Keratinocyte (primary cell): ENCODE measurements around the gene ZNF462. TPM values are rescaled to one million over a fixed set of nuclear protein-coding genes. Genes with fewer than 3 reads are reported as not detected.

Source experiments
- DNase-seq: peaks from one replicate; pipeline ENCODE4 v3.0.0-alpha.2; 2011; ENCODE audit warnings: low read depth, missing footprints, low spot score
- FAIRE-seq: peaks from 2 replicates; lab custom pipeline; 2011; peaks lifted over from hg19 to GRCh38; lab: Jason Lieb, UNC
- H2AFZ ChIP-seq: 2 replicates; pipeline ENCODE4 v1.6.0; 2012; ENCODE audit warnings: low read length, control low read depth, inconsistent platforms; ENCODE audit not compliant: control insufficient read depth
- H3K27ac ChIP-seq: 2 replicates; pipeline ENCODE4 v1.5.1; 2011; ENCODE audit warnings: low read length; ENCODE audit not compliant: control insufficient read depth, insufficient read depth
- H3K27me3 ChIP-seq: 3 replicates; pipeline ENCODE4 v1.6.0; 2011; ENCODE audit warnings: low read length; ENCODE audit not compliant: control insufficient read depth, insufficient read depth; ENCODE audit errors: extremely low read depth
- H3K36me3 ChIP-seq, 2 experiments: 2 replicates in 1 of 2; 3 replicates in 1 of 2; pipeline ENCODE4 v1.5.1; 2011; ENCODE audit warnings: low read length in 2 of 2, mild to moderate bottlenecking in 1 of 2; ENCODE audit not compliant: control insufficient read depth in 2 of 2, insufficient read depth in 2 of 2; ENCODE audit errors: extremely low read depth in 1 of 2
- H3K4me1 ChIP-seq: 3 replicates; pipeline ENCODE4 v1.5.1; 2011; ENCODE audit warnings: low read length; ENCODE audit not compliant: control insufficient read depth, insufficient read depth; ENCODE audit errors: extremely low read depth
- H3K4me2 ChIP-seq: 3 replicates; pipeline ENCODE4 v1.6.0; 2011; ENCODE audit warnings: low read depth, low read length; ENCODE audit not compliant: control insufficient read depth, insufficient read depth; ENCODE audit errors: extremely low read depth
- H3K4me3 ChIP-seq, 3 experiments: fragments of 200-600 bp in 1 of 3; sonication (generic) in 1 of 3; 2 replicates in 2 of 3; 3 replicates in 1 of 3; pipeline ENCODE4 v1.5.1; 2011 to 2016; ENCODE audit warnings: low read length in 3 of 3, mild to moderate bottlenecking in 3 of 3, control low read depth in 2 of 3, inconsistent platforms in 1 of 3, low read depth in 1 of 3, mixed read lengths in 1 of 3, mixed run types in 1 of 3, moderate library complexity in 1 of 3; ENCODE audit not compliant: control insufficient read depth in 2 of 3, insufficient read depth in 2 of 3; ENCODE audit errors: extremely low read depth in 1 of 3
- H3K79me2 ChIP-seq: 2 replicates; pipeline ENCODE4 v1.6.0; 2012; ENCODE audit warnings: low read length; ENCODE audit not compliant: control insufficient read depth, insufficient read depth
- H3K9ac ChIP-seq: 3 replicates; pipeline ENCODE4 v1.6.0; 2011; ENCODE audit warnings: low read length; ENCODE audit not compliant: control insufficient read depth, insufficient read depth; ENCODE audit errors: extremely low read depth
- H3K9me1 ChIP-seq: 3 replicates; pipeline ENCODE4 v1.6.0; 2011; ENCODE audit warnings: low read length; ENCODE audit not compliant: control insufficient read depth, insufficient read depth; ENCODE audit errors: extremely low read depth
- H3K9me3 ChIP-seq: 2 replicates; pipeline ENCODE4 v1.5.1; 2012; ENCODE audit warnings: low read depth, low read length; ENCODE audit not compliant: control insufficient read depth
- H4K20me1 ChIP-seq: 3 replicates; pipeline ENCODE4 v1.6.0; 2011; ENCODE audit warnings: low read length; ENCODE audit not compliant: control insufficient read depth, insufficient read depth; ENCODE audit errors: extremely low read depth
- EZH2 ChIP-seq: IDR thresholded peaks from one replicate; pipeline ENCODE4 v1.6.1; 2012; ENCODE audit warnings: inconsistent platforms, mild to moderate bottlenecking, low read length, moderate library complexity
- dilution Hi-C: fragments of 300-500 bp; cut with MboI; formaldehyde crosslinking; loops from one replicate; pipeline ENCODE4 v1.7.0; 2020; ENCODE audit warnings: low sequenced_read_pairs; ENCODE audit not compliant: extremely low pct_ligation_motif_present
- polyA plus RNA-seq, 5 experiments: library from polyadenylated mRNA; depleted of rRNA in 3 of 5; stranded (reverse) in 3 of 5; stranded (forward) in 1 of 5; unstranded in 1 of 5; fragments of >200 nt; gene quantifications; 1 replicate in 1 of 5; 2 replicates in 3 of 5; 3 replicates in 1 of 5; pipeline versions ENCODE4 v1.2.1 to v1.2.3, GENCODE V29; 2011 to 2012; ENCODE audit warnings: missing spikeins in 2 of 5, low read depth in 1 of 5, low replicate concordance in 1 of 5
- TF ChIP-seq, protein P1 (sequence below), 3 experiments: IDR thresholded peaks in 1 of 3; conservative IDR thresholded peaks in 1 of 3; optimal IDR thresholded peaks in 1 of 3; 2 replicates in 2 of 3; 3 replicates in 1 of 3; pipeline versions ENCODE3 to v1.5.1; 2011; ENCODE audit warnings: low read length in 3 of 3, mild to moderate bottlenecking in 3 of 3, moderate library complexity in 2 of 3, control low read depth in 1 of 3, inconsistent platforms in 1 of 3; ENCODE audit not compliant: insufficient read depth in 2 of 3; ENCODE audit errors: extremely low read depth in 1 of 3

Gene ZNF462
- polyA plus RNA-seq, 1 donor (not counting 4 experiments of a cell fraction or from before 2014, with no cell fraction given): 7.8 TPM

DNA sequence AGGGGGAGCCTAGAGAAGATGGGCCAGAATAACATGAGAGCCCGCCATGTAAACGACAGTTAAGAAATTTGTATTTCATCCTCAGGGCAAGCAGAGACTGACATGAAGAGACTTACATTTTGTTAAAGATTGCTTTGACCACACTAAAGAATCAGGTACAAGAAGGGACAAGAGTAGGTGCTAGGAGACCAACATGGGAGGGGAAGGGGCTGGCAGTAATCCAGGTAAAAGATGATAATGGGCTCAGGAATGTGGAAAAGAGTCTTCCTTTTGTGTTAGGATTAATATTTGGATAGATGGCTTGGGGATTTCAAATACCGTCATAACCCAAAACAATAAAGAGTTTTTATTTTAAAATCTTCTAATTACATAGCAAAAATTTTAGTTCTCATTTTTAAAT lies 137.3 kb downstream of the ZNF462 start:
- Histone ChIP-seq H3K9me1 (no peaks in the 10 kb centered on the region), H3K9me3 (no peaks in the 10 kb centered on the region), H3K9ac (no peak overlapping the region), H3K4me2 (no peak overlapping the region), H4K20me1 (peaks cover 3% of the 10 kb centered on the region), H3K79me2 (no peaks in the 10 kb centered on the region), H3K27ac (no peak overlapping the region), H2AFZ (no peak overlapping the region), H3K4me1 (peaks cover 8% of the 10 kb centered on the region), H3K27me3 (no peaks in the 10 kb centered on the region), H3K36me3 (peaks cover 7% of the 10 kb centered on the region in 2 experiments), H3K4me3 (no peak overlapping the region)
- no peak for TF ChIP-seq EZH2
- TF ChIP-seq, protein P1, sequence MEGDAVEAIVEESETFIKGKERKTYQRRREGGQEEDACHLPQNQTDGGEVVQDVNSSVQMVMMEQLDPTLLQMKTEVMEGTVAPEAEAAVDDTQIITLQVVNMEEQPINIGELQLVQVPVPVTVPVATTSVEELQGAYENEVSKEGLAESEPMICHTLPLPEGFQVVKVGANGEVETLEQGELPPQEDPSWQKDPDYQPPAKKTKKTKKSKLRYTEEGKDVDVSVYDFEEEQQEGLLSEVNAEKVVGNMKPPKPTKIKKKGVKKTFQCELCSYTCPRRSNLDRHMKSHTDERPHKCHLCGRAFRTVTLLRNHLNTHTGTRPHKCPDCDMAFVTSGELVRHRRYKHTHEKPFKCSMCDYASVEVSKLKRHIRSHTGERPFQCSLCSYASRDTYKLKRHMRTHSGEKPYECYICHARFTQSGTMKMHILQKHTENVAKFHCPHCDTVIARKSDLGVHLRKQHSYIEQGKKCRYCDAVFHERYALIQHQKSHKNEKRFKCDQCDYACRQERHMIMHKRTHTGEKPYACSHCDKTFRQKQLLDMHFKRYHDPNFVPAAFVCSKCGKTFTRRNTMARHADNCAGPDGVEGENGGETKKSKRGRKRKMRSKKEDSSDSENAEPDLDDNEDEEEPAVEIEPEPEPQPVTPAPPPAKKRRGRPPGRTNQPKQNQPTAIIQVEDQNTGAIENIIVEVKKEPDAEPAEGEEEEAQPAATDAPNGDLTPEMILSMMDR (optimal IDR thresholded peaks at IDR 0.05 in 1 of 3, IDR thresholded peaks at IDR 0.05 in 1 of 3, conservative IDR thresholded peaks at IDR 0.05 in 1 of 3; ENCODE audit: extremely low read depth in 1 of 3, insufficient read depth in 2 of 3, low read length in 3 of 3): no peak
- FAIRE-seq (peak; percentile 59), DNase-seq (peak; percentile 15)
- dilution Hi-C loops: no loop called here

DNA sequence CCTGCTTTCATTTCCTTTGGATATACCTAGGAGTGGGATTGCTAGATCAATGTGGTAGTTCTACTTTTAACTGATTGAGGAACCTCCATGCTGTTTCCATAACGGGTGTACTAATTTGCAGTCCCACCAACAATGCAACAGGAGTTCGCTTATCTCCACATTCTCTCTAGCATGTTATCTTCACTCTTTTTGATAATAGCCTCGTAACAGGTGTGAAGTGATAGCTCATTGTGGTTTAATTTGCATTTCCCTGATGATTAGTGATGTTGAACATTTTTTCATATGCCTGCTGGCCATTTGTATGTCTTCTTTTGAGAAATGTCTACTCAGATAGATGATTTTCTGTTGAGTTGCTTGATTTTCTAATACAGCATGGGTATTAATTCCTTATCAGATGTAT lies 142.2 kb downstream of the ZNF462 start:
- H3K9ac ChIP-seq: no peak overlapping the region
- H3K27me3 ChIP-seq: no peaks in the 10 kb centered on the region
- H3K9me1 ChIP-seq: no peaks in the 10 kb centered on the region
- peaks cover 9 to 11% of the 10 kb centered on the region in 2 experiments for H3K36me3 ChIP-seq
- no peak for DNase-seq
- H3K4me3 ChIP-seq: no peak overlapping the region
- H3K79me2 ChIP-seq: no peaks in the 10 kb centered on the region
- H3K27ac ChIP-seq: no peak overlapping the region
- no peak for FAIRE-seq
- H4K20me1 ChIP-seq: no peaks in the 10 kb centered on the region
- H3K4me2 ChIP-seq: no peak overlapping the region
- TF ChIP-seq, protein P1 (optimal IDR thresholded peaks at IDR 0.05 in 1 of 3, IDR thresholded peaks at IDR 0.05 in 1 of 3, conservative IDR thresholded peaks at IDR 0.05 in 1 of 3; ENCODE audit: extremely low read depth in 1 of 3, insufficient read depth in 2 of 3, low read length in 3 of 3): no peak
- no peak for TF ChIP-seq EZH2
- H3K4me1 ChIP-seq: peaks cover 2% of the 10 kb centered on the region
- no peak overlapping the region for H2AFZ ChIP-seq
- no peaks in the 10 kb centered on the region for H3K9me3 ChIP-seq
- dilution Hi-C loops: no loop called here
